Endothelial cell of umbilical vein (primary cell): ENCODE data around the gene UNC93B1. TPM values are rescaled to one million over a fixed set of nuclear protein-coding genes. Genes with fewer than 3 reads are reported as not detected.

ENCODE experiments used
- BruUV-seq: library from RNA; stranded (reverse); fragments of 400-500 nt; replicated peaks from 2 replicates; lab custom pipeline; 2021; lab: Mats Ljungman, UMichigan
- CTCF ChIA-PET: fragments of 300-600, 350-600 bp; sonication (Branson Sonifier 250); formaldehyde crosslinking; loops from one replicate; lab custom pipeline; 2021; ENCODE audit warnings: antibody characterized with exemption, inconsistent platforms; lab: Charles Lee
- POLR2A ChIA-PET: fragments of 300-600, 350-600 bp; sonication (Branson Sonifier 250); formaldehyde crosslinking; loops from one replicate; lab custom pipeline; 2021; ENCODE audit warnings: antibody characterized with exemption, inconsistent platforms; lab: Charles Lee
- DNase-seq: peaks from one replicate; pipeline ENCODE4 v3.0.0-alpha.2; 2011; ENCODE audit warnings: low read depth, low spot score
- FAIRE-seq: peaks from 2 replicates; lab custom pipeline; 2011; peaks lifted over from hg19 to GRCh38; lab: Jason Lieb, UNC
- H2AFZ ChIP-seq: 2 replicates; pipeline ENCODE4 v1.6.0; 2012; ENCODE audit warnings: low read depth, low read length, control low read depth, inconsistent platforms
- H3K27ac ChIP-seq: 2 replicates; pipeline ENCODE4 v1.5.1; 2011; ENCODE audit warnings: low read depth, mild to moderate bottlenecking, control low read depth, low read length, moderate library complexity; ENCODE audit not compliant: insufficient read depth
- H3K27me3 ChIP-seq, 2 experiments: 2 replicates each; pipeline versions ENCODE4 v1.6.0 to v1.6.1; 2011; ENCODE audit warnings: low read length in 2 of 2, mixed read lengths in 1 of 2; ENCODE audit not compliant: control insufficient read depth in 2 of 2, insufficient read depth in 2 of 2
- H3K36me3 ChIP-seq, 2 experiments: 2 replicates in 1 of 2; 3 replicates in 1 of 2; pipeline ENCODE4 v1.5.1; 2011; ENCODE audit warnings: low read length in 2 of 2, mild to moderate bottlenecking in 1 of 2, moderate library complexity in 1 of 2; ENCODE audit not compliant: control insufficient read depth in 2 of 2, insufficient read depth in 2 of 2; ENCODE audit errors: extremely low read depth in 1 of 2
- H3K4me1 ChIP-seq: 3 replicates; pipeline ENCODE4 v1.5.1; 2011; ENCODE audit warnings: mild to moderate bottlenecking, low read length; ENCODE audit not compliant: control insufficient read depth, insufficient read depth; ENCODE audit errors: extremely low read depth
- H3K4me2 ChIP-seq: 2 replicates; pipeline ENCODE4 v1.6.1; 2011; ENCODE audit warnings: low read length, control low read depth, mixed read lengths; ENCODE audit not compliant: insufficient read depth
- H3K4me3 ChIP-seq, 3 experiments: fragments of 200-600 bp in 1 of 3; sonication (generic), shearing (Covaris generic) in 1 of 3; replicated peaks in 1 of 3; 2 replicates each; pipeline ENCODE4 v1.5.1; 2011 to 2016; ENCODE audit warnings: control low read depth in 3 of 3, low read length in 3 of 3, mild to moderate bottlenecking in 2 of 3, inconsistent platforms in 1 of 3, low read depth in 1 of 3, moderate library complexity in 1 of 3; ENCODE audit not compliant: insufficient read depth in 1 of 3
- H3K79me2 ChIP-seq: 2 replicates; pipeline ENCODE4 v1.6.0; 2012; ENCODE audit warnings: low read length, inconsistent platforms; ENCODE audit not compliant: control insufficient read depth, insufficient read depth
- H3K9ac ChIP-seq: replicated peaks from 2 replicates; pipeline ENCODE3; 2011; ENCODE audit warnings: low read length, control low read depth; ENCODE audit not compliant: insufficient read depth; ENCODE audit errors: extremely low read depth
- H3K9me1 ChIP-seq: replicated peaks from 3 replicates; pipeline ENCODE4 v1.6.0; 2011; ENCODE audit warnings: mild to moderate bottlenecking, low read length; ENCODE audit not compliant: control insufficient read depth, insufficient read depth; ENCODE audit errors: extremely low read depth
- H3K9me3 ChIP-seq: replicated peaks from 2 replicates; pipeline ENCODE4 v1.5.1; 2012; ENCODE audit warnings: low read length, inconsistent platforms; ENCODE audit not compliant: control insufficient read depth, insufficient read depth
- H4K20me1 ChIP-seq: replicated peaks from 2 replicates; pipeline ENCODE3; 2011; ENCODE audit warnings: mild to moderate bottlenecking, low read length; ENCODE audit not compliant: control insufficient read depth, insufficient read depth; ENCODE audit errors: extremely low read depth
- CTCF ChIP-seq, 2 donors: IDR thresholded peaks; 1 replicate in 1 of 2; 2 replicates in 1 of 2; pipeline ENCODE4 v1.5.1; 2011; ENCODE audit warnings: low read length in 2 of 2, mild to moderate bottlenecking in 2 of 2, moderate library complexity in 2 of 2, control low read depth in 1 of 2, inconsistent platforms in 1 of 2, low read depth in 1 of 2; ENCODE audit not compliant: insufficient read depth in 1 of 2; ENCODE audit errors: extremely low read depth in 1 of 2
- EZH2 ChIP-seq: IDR thresholded peaks from 2 replicates; pipeline ENCODE4 v1.6.1; 2012; ENCODE audit warnings: borderline replicate concordance, low read depth, mild to moderate bottlenecking, moderate library complexity, low read length, inconsistent platforms; ENCODE audit not compliant: severe bottlenecking
- FOS ChIP-seq: IDR thresholded peaks from 2 replicates; pipeline ENCODE4 v1.6.1; 2011; ENCODE audit warnings: mild to moderate bottlenecking, low read length, moderate library complexity, borderline replicate concordance; ENCODE audit not compliant: insufficient read depth
- GATA2 ChIP-seq: IDR thresholded peaks from 2 replicates; pipeline ENCODE4 v1.7.0; 2011; ENCODE audit warnings: low read depth, mild to moderate bottlenecking, moderate library complexity, mixed read lengths, low read length; ENCODE audit not compliant: insufficient read length, insufficient read depth
- JUN ChIP-seq: IDR thresholded peaks from 2 replicates; pipeline ENCODE4 v1.6.1; 2011; ENCODE audit warnings: borderline replicate concordance, low read depth; ENCODE audit not compliant: insufficient read length, insufficient read depth
- MAX ChIP-seq: IDR thresholded peaks from 2 replicates; pipeline ENCODE4 v1.6.1; 2011; ENCODE audit not compliant: insufficient read depth, insufficient read length
- MYC ChIP-seq: IDR thresholded peaks from one replicate; pipeline ENCODE4 v1.6.1; 2011; ENCODE audit warnings: mild to moderate bottlenecking, low read depth, low read length
- POLR2A ChIP-seq: IDR thresholded peaks from 2 replicates; pipeline ENCODE4 v1.6.1; 2012; ENCODE audit warnings: low read depth, mild to moderate bottlenecking, control low read depth, low read length
- POLR2AphosphoS5 ChIP-seq: IDR thresholded peaks from 2 replicates; pipeline ENCODE4 v1.6.1; 2012; ENCODE audit warnings: low read depth, mild to moderate bottlenecking, control low read depth, low read length, moderate library complexity; ENCODE audit not compliant: insufficient read depth
- dilution Hi-C: fragments of 300-500 bp; cut with MboI; formaldehyde crosslinking; loops from one replicate; pipeline ENCODE4 v1.15.0; 2019; ENCODE audit warnings: low sequenced_read_pairs; ENCODE audit not compliant: extremely low pct_ligation_motif_present
- intact Hi-C: fragments of 100-400 bp; cut with micrococcal nuclease; formaldehyde crosslinking; loops from one replicate; pipeline ENCODE4 v1.10.0; 2022
- polyA plus RNA-seq, 4 experiments: library from polyadenylated mRNA; depleted of rRNA in 3 of 4; stranded (reverse) in 3 of 4; unstranded in 1 of 4; fragments of >200 nt; gene quantifications; 2 replicates each; pipeline versions ENCODE4 v1.2.1 to v1.2.3, GENCODE V29; 2011 to 2012; ENCODE audit warnings: missing spikeins in 1 of 4
- total RNA-seq: library from RNA; stranded (reverse); gene quantifications from 2 replicates; pipeline ENCODE4 v1.2.3, GENCODE V29; 2021

Gene UNC93B1
- total and polyA plus RNA-seq, 2 donors (not counting 3 experiments of a cell fraction or from before 2014, with no cell fraction given), result 10.6 to 18.9 TPM

GRCh38 chr11:68010090-68011041 is 6.5 kb upstream of the UNC93B1 start, which contains the start of gene ALDH3B1:
Gene ALDH3B1, plus strand, starts transcription at chr11:68010327. Its CDS starts 4,971 bp downstream, at chr11:68015298.
- H3K4me2 ChIP-seq, result no peak within 1 kb of the TSS
- no TSS peak for BruUV-seq
- ChIA-PET CTCF (interaction anchor here (1.1 to 2.6 kb wide), 2 partner anchors 10 to 196 kb away, joined by 3 to 12 read pairs; no protein-coding TSS in a partner anchor), POLR2A (no interaction called here)
- dilution Hi-C loops (no loop called here), intact Hi-C loops (no loop called here)
- H3K36me3 ChIP-seq, result no peaks in the 10 kb centered on the region
- H4K20me1 ChIP-seq, result no peaks in the 10 kb centered on the region
- H2AFZ ChIP-seq, result peak within 1 kb of the TSS; percentile 86
- H3K9me3 ChIP-seq, result no peaks in the 10 kb centered on the region
- no peaks in the 10 kb centered on the region for H3K27me3 ChIP-seq
- H3K27ac ChIP-seq, result no peak within 1 kb of the TSS
- TF ChIP-seq MAX, result no peak
- no peak for TF ChIP-seq JUN
- TF ChIP-seq EZH2, result no peak
- TF ChIP-seq MYC, result no peak
- no peak for TF ChIP-seq POLR2A
- no peak for TF ChIP-seq FOS
- TF ChIP-seq GATA2, result no peak
- no peak for TF ChIP-seq CTCF (IDR thresholded peaks at IDR 0.05; ENCODE audit: extremely low read depth in 1 of 2, insufficient read depth in 1 of 2, low read depth in 1 of 2, low read length in 2 of 2)
- no peak for TF ChIP-seq POLR2AphosphoS5
- H3K4me1 ChIP-seq, result peaks cover 11% of the 10 kb centered on the region
- FAIRE-seq (no peak), DNase-seq (peak; percentile 40)
- H3K79me2 ChIP-seq, result no peaks in the 10 kb centered on the region
- no peaks in the 10 kb centered on the region for H3K9me1 ChIP-seq
- no peak within 1 kb of the TSS for H3K4me3 ChIP-seq
- peak within 1 kb of the TSS; percentile 30 for H3K9ac ChIP-seq
